DMS 273 treated with DMSO at 0.1 percent for 48 hours (cell line): Measurements from ENCODE around the gene BLOC1S5.
"Not testable (repeated sequence)": the region's sequence is repeated elsewhere in the genome, so short reads cannot be mapped to it uniquely, and the experiment has no call there.

Experiments used
- DNase-seq: peaks from one replicate; lab custom pipeline; 2025; lab: John Stamatoyannopoulos, UW

Gene BLOC1S5

DNA sequence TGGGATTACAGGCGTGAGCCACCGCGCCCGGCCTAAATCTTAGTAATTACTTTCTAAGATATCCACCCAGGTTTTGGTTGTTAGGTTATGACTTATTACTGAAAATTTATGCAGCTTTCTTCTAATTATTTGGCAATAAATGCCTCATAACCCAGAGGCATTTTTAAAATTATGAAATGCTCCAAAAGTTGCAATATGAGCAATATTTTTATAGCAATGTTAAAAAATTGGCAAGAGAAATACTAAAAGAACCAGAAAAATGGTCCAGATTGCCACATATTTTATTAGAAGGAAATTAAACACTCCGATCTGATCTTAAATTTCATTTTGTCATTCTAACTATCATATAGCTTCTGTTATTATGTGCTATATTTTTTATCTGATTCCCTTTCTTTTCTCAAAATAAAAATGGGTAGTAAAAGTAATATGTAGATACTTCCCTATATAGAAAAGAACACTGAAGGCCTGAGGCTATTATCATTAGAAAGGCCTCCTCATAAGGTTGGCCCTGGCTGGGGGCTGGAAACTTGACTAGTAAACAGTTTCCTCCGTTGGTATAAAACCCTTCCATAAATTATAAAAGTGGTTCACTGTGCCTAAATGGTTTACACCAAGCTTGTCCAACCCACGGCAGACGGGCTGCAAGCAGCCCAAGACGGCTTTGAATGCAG is 22.1 kb downstream of the BLOC1S5 start:
- no peak for DNase-seq

DNA sequence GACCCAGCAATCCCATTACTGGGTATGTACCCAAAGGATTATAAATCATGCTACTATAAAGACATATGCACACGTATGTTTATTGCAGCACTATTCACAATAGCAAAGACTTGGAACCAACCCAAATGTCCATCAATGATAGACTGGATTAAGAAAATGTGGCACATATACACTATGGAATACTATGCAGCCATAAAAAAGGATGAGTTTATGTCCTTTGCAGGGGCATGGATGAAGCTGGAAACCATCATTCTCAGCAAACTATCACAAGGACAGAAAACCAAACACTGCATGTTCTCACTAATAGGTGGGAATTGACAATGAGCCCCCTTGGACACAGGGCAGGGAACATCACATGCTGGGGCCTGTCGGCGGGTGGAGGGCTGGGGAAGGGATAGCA is 30.1 kb downstream of the BLOC1S5 start:
- DNase-seq = not testable (repeated sequence)

DNA sequence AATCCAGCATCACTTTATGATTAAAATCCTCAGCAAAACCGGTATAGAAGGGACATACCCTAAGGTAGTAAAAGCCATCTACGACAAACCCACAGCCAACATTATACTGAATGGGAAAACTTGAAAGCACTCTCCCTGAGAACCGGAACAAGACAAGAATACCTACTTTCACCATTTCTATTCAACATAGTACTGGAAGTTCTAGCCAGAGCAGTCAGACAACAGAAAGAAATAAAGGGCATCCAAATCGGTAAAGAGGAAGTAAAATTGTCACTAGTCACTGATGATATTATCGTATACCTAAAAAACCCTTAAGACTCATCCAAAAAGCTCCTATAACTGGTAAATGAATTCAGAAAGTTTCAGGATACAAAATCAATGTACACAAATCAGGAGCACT is 33.3 kb downstream of the BLOC1S5 start:
- DNase-seq = no peak

DNA sequence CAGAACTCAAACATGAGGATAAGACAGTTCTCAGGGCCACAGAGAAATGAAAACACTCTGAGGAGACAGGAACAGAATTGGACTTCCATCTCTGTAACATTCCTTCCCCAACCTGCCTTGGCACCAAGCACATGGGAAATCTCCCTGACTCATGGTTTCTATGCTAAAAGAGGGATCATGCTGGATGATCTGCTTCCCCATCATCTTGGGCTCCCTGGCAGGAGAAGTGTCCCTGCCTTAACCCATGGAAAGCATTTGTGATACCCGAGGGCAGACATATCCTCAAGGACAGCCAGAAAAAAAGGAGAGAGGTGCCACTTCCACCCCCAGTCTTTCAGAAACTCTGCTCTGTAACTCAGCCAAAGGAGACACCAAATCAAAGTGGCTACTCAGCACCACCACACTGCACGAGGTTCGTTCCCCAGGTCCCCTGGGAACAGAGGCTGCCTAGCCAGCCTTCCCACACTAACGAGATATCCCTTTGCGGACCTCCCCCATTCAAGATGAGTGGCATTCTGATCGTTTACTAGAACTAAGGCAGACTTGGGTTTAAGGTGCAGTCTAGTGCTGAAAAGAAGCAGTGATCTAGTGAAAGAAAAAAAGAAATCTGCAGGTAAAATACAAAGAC is 34.8 kb downstream of the BLOC1S5 start:
- no peak for DNase-seq

DNA sequence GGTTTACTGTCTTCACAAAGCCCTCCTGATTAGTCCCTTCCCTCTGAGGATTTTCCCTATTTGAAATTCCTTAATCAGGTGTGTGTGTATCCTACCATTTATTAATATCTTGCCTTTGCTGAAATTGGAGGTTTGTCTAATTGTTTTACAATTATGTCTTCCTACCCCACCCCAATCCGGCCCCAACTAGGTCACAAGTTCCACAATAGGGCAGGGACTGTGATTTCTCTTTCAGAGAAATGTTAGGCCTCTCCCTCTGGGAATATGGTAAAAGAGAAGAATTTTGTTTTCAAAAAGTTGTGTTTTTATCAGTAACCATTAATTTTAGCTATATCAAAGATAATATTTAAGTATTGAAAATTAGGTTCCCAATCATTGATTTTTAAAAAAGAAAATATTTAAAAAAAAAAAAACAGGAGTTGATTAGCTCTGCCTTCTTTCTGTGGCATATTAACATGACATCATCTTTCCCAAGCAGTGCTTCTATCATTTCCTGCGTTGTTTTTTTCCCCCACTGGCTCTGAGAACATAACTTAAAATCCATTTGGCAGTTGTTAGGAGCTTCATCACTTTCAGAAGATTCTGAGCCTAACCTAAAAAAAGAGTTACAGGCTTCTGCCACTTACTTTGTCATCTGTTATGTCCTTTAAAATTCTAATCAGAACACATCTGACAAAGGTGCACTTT is 36.1 kb downstream of the BLOC1S5 start:
- DNase-seq = no peak

DNA sequence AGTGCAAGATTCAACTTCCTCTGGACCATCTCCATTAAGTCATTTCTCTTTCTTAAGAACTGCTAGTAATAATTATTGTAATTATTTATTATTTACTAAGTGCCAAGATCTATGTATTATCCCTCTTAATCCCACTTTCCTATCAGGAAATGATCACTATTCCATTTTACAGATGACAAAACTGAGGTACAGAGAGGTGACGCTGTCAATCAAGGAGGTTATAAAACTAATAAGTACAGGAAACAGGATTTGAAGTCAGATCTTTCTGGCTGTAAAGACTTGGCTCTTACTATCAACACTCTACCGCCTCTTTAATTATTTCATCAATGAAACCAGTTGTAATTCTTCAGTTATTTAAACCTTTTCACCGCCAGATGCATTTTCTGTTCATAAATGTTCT is 37.4 kb downstream of the BLOC1S5 start:
- no peak for DNase-seq

DNA sequence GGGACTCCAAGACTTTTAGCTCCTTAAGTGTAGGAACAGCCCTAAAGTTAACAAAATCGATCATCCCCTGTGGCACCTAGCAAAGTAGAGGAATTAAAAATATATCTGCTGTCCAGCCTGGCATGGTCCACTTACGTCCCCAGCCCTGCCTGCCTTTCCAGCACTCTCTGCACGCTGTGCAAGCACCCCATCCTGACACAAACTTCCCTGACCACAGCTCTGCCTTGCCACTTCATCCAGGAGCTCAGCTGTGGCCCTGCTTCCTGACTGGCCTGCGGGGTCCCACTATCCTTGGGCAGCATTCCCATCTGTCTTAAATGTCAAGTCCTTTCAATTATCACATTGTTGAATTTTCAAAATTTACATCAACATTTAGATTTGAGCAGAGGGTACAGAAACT is 39.0 kb downstream of the BLOC1S5 start:
- no peak for DNase-seq

DNA sequence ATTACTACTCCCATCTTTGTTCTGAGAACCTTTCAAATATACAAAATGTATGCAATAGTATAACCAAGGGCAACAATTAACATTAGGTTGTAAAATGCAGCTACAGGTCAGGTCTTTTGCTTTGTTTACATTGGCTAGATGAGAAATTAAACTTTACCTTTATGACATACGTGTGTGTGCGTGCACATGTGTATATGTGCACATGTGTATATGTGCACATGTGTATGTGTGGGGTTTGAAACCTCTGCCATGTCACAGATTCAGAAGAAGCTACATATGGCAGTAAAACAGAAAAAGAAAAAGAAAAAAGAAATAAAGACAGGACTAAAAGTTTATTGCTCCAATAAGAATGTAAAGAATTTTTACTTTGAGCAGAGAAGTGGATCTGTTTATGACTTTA is 40.6 kb downstream of the BLOC1S5 start:
- DNase-seq = no peak

DNA sequence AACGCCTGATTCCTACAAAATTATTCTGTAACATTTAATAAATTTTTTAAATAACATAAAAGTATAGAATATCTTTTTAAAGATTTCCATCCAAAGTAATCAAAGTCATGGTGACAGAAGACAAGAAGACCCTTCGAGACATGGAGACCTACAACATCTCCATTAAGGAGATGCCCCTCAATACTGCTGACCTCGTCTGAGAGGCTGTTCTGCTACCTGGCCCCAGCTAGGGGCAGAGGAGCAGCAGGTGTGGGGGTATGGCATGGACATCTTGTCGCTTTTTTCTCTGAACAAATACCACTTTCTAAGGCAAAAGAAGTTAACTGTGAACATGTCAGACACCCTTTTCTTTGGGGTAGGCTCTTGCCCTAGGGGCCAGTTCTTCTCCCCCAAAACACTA is 44.1 kb downstream of the BLOC1S5 start:
- no peak for DNase-seq

DNA sequence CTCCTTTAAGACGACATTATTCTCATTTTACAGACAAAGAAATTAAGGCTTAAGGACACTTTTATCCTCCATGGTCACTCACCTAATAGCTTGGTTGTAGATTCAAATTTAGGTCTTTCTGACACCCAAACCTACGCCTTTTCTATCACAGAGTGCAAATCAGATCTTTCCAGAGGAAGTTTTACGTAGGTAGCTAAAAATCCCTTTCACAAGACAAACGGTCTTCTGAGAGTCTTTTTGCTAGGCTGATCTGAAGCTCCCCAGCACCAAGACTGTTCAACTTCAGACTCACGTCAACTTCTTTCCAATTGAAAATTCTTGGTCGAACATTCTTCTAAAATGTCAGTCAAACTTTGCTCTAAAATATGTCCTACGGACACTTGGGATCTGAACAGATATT is 46.5 kb downstream of the BLOC1S5 start:
- no peak for DNase-seq

DNA sequence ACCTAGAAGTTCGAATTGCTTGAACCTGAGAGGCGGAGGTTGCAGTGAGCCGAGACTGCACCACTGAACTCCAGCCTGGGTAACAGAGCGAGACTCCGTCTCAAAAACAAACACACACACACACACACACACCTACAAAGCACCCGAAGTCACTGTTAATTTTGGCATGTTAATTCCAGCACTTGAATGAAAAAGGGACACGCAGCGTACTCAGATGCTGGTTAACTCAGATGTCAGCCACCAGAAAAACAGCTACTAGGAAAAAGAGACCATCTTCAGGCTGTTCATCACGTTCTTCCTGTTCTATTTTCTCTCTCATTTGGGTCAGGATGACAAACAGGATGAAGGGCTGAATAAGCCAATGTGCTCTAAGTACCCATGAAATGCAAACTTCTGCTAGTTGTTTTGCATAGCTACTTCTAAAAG is 46.9 kb downstream of the BLOC1S5 start:
- DNase-seq = no peak

DNA sequence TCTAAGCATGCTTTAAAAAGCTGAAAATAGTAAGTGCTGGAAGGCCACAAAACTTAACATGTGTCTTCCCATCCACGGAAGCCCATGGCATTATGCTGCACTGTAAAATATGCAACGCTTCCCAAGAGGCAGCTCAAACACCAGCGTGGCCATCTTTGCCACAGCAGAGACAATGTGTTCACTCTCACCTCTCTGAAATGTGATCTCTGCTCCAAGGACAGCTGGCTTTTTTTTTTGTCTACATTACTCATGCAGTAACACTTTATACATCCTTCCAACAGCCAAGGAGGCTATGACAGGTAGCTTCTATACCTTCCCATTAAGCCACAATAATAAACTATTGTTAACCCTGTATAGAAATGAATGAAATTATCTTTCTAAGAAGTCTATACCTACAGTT is 49.2 kb downstream of the BLOC1S5 start:
- no peak for DNase-seq

DNA sequence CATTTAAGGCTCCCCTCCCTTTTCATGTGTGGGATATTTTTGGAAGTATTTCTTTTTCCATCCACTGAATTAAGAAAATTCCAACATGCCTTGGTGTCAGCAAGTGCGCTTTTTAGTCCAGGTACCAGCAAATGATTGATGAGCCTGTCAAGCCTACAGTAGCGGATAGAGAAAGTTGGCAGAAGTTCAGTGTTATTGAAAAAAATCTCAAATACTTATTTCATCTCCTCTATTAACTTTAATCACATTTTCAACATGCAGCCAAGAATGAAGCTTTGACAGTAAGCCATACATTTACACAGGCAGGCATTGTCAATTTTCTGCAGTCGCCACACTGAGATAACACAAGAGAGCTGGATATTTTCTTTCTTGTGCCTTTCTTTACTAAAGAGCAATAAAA is 50.4 kb downstream of the BLOC1S5 start:
- DNase-seq = no peak

DNA sequence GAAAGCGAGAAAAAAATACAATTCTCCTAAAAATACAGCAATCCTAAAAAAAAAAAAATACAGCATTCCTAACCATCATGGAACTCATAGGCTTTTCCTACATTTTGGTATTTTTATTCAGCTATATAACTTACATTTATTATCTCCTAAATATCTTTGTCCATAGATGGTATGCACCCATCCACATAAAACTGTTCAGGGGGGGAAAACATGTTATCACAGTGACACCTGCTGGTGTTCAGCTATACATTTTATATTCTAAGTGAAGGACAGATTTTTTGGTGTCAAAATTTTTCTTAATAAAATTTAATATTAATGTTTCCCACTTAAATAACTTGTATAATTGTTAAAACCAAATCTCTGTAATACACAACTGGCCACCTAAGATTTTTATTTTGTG is 58.0 kb downstream of the BLOC1S5 start:
- no peak for DNase-seq

DNA sequence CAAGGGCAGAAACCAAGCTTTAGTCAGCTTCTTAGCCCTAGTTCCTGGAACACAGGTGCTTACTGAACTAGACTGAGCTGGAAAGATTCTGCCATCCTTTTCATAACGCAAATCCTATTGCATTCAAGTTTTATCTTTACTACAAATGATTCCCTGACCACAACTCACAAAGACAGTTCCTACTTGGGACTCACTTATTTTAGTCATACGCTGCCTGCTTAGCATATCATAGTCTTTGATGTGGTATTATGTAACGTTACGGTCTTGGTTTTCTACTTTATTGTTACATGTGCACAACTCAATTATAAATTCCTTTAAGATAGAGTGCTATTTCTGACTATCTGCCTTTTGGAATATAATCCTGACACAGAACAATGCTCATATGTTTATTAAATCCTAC is 59.1 kb downstream of the BLOC1S5 start:
- DNase-seq = no peak

DNA sequence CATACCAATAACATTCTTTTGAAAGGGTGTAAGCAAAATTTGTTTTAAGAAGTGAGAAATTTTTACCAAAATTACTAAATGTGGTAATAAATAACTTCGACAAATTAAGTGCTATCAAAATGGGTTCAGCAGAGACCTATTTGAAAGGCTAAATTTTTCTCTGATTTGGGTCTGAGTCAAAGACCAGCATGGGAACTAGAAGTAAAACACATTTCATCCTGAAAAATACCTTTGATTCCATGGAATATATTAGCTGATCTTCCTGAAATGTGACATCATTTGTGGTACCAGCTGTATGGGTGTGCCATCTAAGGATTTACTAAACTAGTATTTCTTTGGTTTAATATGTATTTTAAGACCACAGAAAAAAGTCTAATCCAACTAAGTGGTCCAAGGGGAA is 63.6 kb downstream of the BLOC1S5 start:
- no peak for DNase-seq

DNA sequence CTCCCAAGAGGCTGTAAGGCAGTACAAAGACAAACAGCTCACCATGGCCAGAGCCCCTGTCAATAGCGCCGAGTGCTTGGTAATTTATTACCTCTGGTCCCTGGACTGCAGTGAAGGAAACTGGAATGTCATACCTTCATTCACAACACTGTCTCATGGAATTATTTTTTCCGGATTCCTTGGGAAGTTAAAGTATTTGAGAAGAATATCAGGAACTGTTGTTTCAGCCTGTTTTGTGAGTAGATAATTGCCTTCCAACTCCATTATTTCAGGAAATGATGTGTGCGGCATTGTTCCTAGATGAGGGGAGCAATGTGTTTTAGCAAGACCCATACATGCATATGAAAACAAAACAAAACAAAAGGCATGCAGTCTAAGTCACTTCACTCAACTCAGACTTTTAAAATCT is 64.0 kb downstream of the BLOC1S5 start:
- no peak for DNase-seq

DNA sequence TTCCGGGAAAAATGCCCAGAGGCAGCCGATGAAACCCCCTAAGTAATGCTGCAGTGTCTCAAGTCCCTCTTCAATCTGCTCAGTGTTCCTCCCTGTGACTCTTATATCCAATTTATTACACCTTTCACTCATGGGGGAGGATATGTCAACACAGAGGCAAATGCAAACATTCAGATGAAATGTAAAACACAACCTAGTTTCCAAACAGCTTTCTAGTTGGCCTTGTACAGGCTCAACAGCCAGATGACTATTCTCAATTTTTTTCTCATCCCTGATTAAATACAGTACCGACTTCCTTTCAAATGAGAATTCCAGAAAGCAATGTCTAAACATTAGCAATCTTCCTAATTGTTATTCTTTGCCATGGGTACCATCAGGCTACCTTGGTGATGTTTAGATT is 65.0 kb downstream of the BLOC1S5 start:
- no peak for DNase-seq

DNA sequence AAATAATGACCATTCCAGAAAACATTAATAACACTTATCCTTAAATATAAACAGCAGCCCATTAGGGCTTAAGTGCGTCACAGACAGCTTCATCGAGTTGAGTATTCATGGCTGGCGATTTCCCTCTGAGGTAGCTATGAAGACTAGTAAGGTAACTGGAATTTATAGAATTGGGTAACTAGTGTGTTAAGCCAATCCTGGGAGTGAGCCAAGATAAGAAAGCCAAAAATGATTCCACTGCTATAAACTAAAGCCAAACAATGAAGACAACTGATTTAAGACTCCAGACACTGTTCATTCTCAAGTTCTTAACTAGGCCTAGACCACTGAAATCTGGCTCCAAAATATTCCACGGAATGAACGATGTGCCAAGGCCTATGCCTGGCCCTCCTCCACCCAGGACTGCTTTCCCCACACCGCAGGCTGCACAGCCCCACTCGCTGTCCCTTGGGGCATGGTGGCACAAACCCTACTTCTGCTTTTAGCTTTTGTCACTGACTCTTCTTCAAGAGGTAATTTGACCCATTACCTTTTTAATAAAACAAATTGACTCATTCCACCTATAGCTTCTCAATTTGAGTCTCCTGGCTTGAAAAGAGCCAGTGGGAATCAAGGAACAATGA is 66.0 kb downstream of the BLOC1S5 start:
- no peak for DNase-seq

DNA sequence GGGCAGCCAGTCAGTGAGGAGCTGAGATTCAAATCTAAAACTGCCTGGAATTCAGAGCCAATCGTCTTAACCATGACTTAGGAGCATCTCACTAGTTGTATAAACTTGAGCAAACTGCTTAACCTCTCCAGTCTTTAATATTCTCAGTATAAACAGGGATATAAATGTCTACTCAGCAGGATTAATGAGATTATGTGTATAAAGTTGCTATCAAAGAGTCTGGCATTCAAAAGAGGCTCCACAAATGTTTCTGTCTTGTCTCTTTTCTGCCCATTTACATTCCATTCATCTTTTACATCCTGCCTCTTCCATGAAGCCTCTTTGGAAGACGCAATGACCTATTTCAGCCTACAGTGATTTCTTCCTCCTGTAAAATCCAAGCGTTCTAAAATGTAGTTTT is 66.9 kb downstream of the BLOC1S5 start:
- no peak for DNase-seq

DNA sequence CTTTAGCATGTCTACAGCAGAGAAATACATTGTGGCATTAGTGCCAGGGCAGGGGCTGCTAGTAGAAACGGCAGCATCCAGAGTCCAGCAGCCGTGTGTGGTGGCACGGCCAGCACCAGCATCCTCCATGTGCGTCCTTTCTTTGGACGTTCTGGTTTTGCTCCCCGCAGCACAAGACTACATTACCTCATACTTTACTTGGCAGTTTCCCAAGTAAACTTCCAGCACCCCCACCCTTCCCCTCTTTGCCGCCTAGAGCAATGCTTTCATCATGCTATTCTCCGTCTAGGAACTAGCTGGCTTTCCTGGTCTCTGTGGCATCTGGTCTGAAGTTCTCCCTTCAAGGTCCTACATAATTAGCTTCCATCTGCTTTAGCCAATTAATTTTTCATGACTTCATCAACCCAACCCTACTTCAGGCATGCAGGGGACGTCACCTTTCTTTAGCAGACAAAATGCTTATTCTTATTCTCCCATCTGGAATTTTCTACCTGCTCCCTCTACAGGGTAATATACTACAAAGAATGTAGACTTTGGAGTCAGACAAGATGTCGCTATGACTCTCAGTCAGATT is 67.6 kb downstream of the BLOC1S5 start:
- peak; percentile 86 for DNase-seq

DNA sequence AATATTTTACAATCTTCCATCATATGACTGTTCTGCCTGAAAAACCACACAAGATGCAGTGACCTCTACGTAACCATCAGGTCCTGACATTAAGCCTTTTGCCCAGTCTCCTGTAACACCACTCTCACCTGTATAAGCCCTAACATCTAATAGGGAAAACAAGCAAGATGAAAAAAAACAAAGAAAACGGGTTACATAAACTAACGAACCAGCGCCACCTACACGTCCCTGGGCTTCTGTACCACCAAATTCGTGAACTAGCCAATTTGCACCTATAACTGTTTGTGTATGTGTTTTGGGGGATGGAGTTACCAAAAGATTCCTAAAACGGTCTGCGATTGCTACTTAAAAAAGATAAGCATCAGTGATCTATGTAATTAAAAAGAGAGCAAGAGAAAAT is 70.2 kb downstream of the BLOC1S5 start:
- no peak for DNase-seq

DNA sequence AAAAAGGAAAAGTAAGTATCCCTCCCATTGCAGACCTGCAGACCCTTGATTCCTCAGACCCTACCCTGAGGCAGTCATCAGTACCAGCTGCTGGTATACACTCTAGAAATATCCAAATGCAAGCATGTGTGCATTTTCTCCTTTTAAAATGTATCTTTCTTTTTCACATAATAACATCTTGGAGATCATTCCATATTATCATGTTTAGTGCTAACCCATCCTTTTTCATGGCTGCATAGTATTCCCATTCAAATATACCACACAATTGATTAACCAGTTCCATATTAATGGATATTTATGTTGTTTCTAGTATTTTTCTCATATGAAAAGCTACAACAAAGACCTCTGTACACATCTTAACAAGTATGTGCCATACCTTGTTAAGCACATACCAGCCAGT is 70.8 kb downstream of the BLOC1S5 start:
- no peak for DNase-seq
